ENCODE results near the gene SPEG.

GRCh38 chr2:219446101-219446504, 11.5 kb downstream of the SPEG start:
- TF ChIP-seq CTCF (optimal IDR thresholded peaks at IDR 0.05 in 1 of 3, IDR thresholded peaks at IDR 0.05 in 1 of 3, conservative IDR thresholded peaks at IDR 0.05 in 1 of 3; ENCODE audit: extremely low read depth in 1 of 3, insufficient read depth in 2 of 3, low read length in 3 of 3) (no peak), EZH2 (IDR thresholded peaks at IDR 0.05; ENCODE audit: low read length) (no peak)
